DMS53 (cell line): ENCODE measurements around the gene GBP3.
"Not testable (repeated sequence)": the region's sequence is repeated elsewhere in the genome, so short reads cannot be mapped to it uniquely, and the experiment has no call there.

Source experiments
- DNase-seq: peaks from one replicate; lab custom pipeline; 2025; lab: John Stamatoyannopoulos, UW

The GBP3 gene

GRCh38 chr1:88979054-88979748, 43.5 kb downstream of the GBP3 start:
- no peak for DNase-seq

- DNase-seq, result no peak
Observed at GRCh38 chr1:88976235-88976634, 46.4 kb downstream of the GBP3 start.

DNA sequence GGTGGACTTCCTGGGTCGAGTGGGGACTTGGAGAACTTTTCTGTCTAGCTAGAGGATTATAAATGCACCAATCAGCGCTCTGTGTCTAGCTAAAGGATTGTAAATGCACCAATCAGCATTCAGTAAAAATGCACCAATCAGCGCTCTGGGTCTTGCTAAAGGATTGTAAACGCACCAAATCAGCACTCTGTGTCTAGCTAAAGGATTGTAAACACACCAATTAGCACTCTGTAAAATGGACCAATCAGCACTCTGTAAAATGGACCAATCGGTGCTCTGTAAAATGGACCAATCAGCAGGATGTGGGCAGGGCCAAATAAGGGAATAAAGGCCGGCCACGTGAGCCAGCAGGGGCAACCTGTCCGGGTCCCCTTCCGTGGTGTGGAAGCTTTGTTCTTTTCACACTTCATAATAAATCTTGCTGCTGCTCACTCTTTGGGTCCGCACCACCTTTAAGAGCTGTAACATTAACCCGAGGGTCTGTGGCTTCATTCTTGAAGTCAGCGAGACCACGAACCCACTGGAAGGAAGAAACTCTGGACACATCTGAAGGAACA, 48.0 kb downstream of the GBP3 start:
- DNase-seq, result not testable (repeated sequence)

DNA sequence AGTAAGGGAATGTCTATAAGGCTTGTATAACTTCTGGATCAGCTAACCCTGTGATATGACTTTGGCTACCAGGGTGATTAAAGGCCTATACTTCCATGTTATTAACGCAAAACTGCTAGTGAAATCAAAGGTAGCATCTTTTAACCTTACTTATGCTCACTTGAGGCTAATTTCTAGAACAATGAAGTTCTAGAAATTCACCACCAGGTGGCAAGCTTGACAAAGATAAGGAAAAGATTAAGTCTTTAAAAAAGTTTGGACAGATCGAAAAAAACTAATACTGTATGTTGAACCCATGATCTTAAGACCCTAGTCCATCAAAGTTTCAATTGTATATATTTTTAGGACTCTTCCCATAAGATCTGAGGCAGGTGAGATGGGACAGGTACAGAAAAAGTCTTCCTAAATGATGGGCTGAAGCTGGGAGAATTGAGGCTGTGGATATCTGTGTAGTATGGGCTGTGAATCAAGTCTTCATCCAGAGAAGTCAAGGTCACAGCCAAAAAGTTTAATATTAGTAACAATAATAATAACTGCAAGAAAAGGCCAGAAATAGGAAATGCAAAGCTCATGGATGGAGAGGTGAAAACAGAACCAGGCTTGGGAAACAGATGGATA, 49.0 kb downstream of the GBP3 start:
- peak; percentile 73 for DNase-seq

DNA sequence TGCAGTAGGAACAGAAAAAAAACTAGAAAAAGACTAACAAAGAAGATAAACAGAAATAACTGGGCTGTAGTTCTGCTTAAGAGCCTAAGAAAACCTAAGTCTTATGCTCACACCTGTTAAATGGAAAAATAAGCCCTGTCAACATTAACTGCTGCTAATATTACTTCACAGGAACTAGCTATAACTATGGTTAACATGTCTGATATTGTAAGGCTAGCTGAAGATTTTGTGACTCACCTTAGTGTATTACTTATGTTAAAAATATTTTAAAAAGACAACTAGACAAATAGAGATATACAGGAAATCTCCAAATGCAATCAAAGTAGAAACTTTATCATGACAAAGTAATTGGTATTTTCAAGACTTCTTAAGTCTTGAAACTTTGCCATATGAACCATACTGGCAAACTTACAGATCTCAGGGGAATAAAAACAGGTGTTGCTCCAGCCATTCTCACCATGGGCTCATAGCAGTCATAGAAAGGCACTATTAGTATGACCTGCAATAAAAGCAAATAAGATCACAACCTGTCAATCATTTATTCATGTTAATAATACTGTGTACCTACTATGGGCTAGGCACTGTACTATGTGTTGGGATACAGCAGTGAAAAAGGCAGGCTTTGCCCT, 60.9 kb downstream of the GBP3 start:
- DNase-seq, result no peak

DNA sequence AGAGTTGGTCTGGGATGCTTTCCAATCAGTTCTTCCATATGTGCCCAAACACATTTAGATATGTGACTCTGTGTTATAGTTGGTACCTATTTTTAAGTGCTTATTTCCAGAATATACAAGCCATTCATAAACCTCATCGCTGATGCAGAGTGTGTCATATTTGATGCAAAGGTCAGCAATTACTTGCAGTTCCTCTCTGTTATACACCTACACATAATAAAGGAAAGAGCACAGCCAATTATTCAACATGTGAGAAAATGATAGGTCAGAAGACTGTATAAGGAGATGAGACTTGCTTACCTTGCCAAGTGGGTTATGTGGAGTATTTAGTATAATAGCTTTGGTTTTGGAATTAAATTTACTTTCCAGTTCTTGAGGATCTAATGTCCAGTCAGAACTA, 61.6 kb downstream of the GBP3 start:
- no peak for DNase-seq
